ENCODE results near the gene GIGYF1. TPM values are rescaled to one million over a fixed set of nuclear protein-coding genes. Genes with fewer than 3 reads are reported as not detected.

GIGYF1 gene
- total and polyA plus RNA-seq, 4 donors, result 19.0 to 41.6 (median 33.8) TPM

DNA sequence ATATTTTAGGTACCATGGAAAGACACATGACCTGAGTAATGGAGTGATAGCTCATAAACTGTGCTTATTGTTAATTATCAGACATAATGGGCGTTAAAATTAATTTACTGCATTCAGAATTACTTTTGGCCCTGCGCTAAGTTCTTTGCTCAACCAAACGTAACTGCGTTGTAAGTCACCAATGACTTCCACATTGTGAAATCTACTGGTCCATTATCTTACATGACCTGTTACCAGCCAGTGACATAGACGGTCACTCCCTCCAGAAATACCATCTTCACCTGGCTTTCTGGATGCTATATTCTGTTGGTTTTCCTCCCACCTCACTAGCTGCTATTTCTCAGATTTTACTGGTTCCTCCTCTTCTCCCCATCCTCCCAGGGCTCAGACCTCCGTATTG is 5.0 kb upstream of the GIGYF1 start:
- H3K27ac ChIP-seq (ENCODE audit: low read depth in 1 of 2, low read length in 1 of 2), result no peak overlapping the region
- H3K9me3 ChIP-seq (ENCODE audit: control insufficient read depth in 4 of 4, insufficient read depth in 3 of 4, low read length in 3 of 4), result no peaks in the 10 kb centered on the region
- H3K4me3 ChIP-seq, result no peak overlapping the region
- 49 to 59% methylated on average over 6 of the region's 6 CpGs for whole genome bisulfite sequencing, 2 donors
- TF ChIP-seq, protein P1, sequence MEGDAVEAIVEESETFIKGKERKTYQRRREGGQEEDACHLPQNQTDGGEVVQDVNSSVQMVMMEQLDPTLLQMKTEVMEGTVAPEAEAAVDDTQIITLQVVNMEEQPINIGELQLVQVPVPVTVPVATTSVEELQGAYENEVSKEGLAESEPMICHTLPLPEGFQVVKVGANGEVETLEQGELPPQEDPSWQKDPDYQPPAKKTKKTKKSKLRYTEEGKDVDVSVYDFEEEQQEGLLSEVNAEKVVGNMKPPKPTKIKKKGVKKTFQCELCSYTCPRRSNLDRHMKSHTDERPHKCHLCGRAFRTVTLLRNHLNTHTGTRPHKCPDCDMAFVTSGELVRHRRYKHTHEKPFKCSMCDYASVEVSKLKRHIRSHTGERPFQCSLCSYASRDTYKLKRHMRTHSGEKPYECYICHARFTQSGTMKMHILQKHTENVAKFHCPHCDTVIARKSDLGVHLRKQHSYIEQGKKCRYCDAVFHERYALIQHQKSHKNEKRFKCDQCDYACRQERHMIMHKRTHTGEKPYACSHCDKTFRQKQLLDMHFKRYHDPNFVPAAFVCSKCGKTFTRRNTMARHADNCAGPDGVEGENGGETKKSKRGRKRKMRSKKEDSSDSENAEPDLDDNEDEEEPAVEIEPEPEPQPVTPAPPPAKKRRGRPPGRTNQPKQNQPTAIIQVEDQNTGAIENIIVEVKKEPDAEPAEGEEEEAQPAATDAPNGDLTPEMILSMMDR (IDR thresholded peaks at IDR 0.05; ENCODE audit: control extremely low read depth, extremely low read depth), result no peak
- H3K9ac ChIP-seq (ENCODE audit: insufficient read depth in 1 of 2, low read length in 2 of 2), result no peak overlapping the region
- no peaks in the 10 kb centered on the region for H3K4me1 ChIP-seq (ENCODE audit: control insufficient read depth in 5 of 5, insufficient read depth in 5 of 5, low read length in 5 of 5)
- no peaks in the 10 kb centered on the region for H3K36me3 ChIP-seq (ENCODE audit: control insufficient read depth in 4 of 4, insufficient read depth in 4 of 4, low read length in 4 of 4)
- no peak for DNase-seq
- H3K27me3 ChIP-seq (ENCODE audit: control insufficient read depth in 3 of 3, insufficient read depth in 3 of 3, low read length in 2 of 3), result no peaks in the 10 kb centered on the region
- ATAC-seq (ENCODE audit: insufficient read depth, low FRiP score), result no peak

DNA sequence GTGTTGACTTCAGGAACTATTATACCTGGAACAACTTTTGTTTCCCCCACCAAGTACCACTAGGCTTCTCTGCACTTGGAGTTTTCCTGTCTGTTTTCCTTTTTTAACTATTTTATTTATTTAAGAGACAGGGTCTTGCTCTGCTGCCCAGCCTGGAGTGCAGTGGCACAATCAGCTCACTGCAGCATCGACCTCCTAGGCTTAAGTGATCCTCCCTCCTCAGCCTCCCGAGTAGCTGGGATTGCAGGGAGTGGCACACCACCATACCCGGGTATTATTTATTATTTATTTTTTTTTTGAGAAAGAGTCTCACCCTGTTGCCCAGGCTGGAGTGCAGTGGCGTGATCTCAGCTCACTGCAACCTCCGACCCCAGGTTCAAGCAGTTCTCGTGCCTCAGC is 2.1 kb upstream of the GIGYF1 start:
- H3K9ac ChIP-seq (ENCODE audit: insufficient read depth in 1 of 2, low read length in 2 of 2), result no peak overlapping the region
- 79 to 87% methylated on average over 6 of the region's 6 CpGs for WGBS, 2 donors
- ATAC-seq (ENCODE audit: insufficient read depth, low FRiP score), result no peak
- no peak overlapping the region for H3K27ac ChIP-seq (ENCODE audit: low read depth in 1 of 2, low read length in 1 of 2)
- H3K9me3 ChIP-seq (ENCODE audit: control insufficient read depth in 4 of 4, insufficient read depth in 3 of 4, low read length in 3 of 4), result no peaks in the 10 kb centered on the region
- no peak overlapping the region for H3K4me3 ChIP-seq
- TF ChIP-seq, protein P1 (IDR thresholded peaks at IDR 0.05; ENCODE audit: control extremely low read depth, extremely low read depth), result no peak
- H3K36me3 ChIP-seq (ENCODE audit: control insufficient read depth in 4 of 4, insufficient read depth in 4 of 4, low read length in 4 of 4), result peaks cover 0 to under 1% (median 0%) of the 10 kb centered on the region in 4 donors
- DNase-seq, result no peak
- no peaks in the 10 kb centered on the region for H3K27me3 ChIP-seq (ENCODE audit: control insufficient read depth in 3 of 3, insufficient read depth in 3 of 3, low read length in 2 of 3)
- peaks cover 4 to 21% (median 8%) of the 10 kb centered on the region in 5 donors for H3K4me1 ChIP-seq (ENCODE audit: control insufficient read depth in 5 of 5, insufficient read depth in 5 of 5, low read length in 5 of 5)

DNA sequence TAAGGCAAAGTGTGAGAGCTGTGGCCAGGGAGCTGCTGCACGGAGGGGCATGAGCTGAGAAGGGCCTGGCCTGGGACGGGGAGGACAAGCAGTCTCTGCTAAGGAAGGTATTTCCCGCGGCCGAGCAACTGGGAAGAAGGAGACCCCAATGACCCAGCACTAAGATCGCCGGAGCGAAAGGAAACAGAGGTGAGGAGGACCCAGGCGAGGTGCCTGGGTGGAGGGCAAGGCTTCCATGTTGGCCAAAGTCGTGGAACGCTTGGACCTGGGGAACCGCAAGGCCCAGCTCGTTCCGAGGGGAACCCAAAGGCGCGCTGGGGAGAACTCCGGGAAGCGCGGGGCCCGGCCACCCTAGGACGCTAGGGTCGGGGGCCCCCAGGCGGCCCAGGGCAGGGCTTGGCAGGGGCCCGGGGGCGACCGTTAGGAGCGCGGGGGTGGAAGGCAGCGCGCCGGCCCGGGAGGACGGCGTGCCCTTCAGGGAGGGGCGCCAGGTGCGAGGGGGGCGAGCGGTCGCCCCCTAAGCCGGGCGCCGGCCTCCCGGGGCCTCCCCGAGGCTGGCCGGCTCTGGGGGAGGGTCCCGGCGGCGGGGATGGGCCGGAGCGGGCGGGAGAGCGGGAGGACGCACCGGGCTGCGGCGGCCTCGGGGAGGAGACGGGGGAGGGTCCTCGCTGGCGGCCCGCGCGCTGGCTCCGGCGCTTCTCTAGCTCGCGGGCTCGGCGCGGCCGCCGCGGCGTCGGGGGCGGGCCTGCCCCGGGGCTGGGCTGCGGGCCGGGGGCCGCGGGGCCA is 545 bp downstream of the GIGYF1 start:
- H3K9ac ChIP-seq (ENCODE audit: insufficient read depth in 1 of 2, low read length in 2 of 2), result peak overlapping the region in 1 of 2 donors; percentile 74
- H3K36me3 ChIP-seq (ENCODE audit: control insufficient read depth in 4 of 4, insufficient read depth in 4 of 4, low read length in 4 of 4), result peaks cover 0 to 4% (median 0%) of the 10 kb centered on the region in 4 donors
- H3K4me3 ChIP-seq, result peak overlapping the region; percentile 68
- WGBS, 2 donors, result 0 to 1% methylated on average over 24 to 81 of the region's 81 CpGs
- peaks cover 4 to 22% (median 11%) of the 10 kb centered on the region in 5 donors for H3K4me1 ChIP-seq (ENCODE audit: control insufficient read depth in 5 of 5, insufficient read depth in 5 of 5, low read length in 5 of 5)
- DNase-seq, result peak in 1 of 3 donors; percentile 14
- no peaks in the 10 kb centered on the region for H3K27me3 ChIP-seq (ENCODE audit: control insufficient read depth in 3 of 3, insufficient read depth in 3 of 3, low read length in 2 of 3)
- TF ChIP-seq, protein P1 (IDR thresholded peaks at IDR 0.05; ENCODE audit: control extremely low read depth, extremely low read depth), result no peak
- peak overlapping the region; percentile 15 to 92 for H3K27ac ChIP-seq (ENCODE audit: low read depth in 1 of 2, low read length in 1 of 2)
- ATAC-seq (ENCODE audit: insufficient read depth, low FRiP score), result no peak
- H3K9me3 ChIP-seq (ENCODE audit: control insufficient read depth in 4 of 4, insufficient read depth in 3 of 4, low read length in 3 of 4), result no peaks in the 10 kb centered on the region
